ENCODE measurements around the gene DFFB. TPM values are rescaled to one million over a fixed set of nuclear protein-coding genes. Genes with fewer than 3 reads are reported as not detected.

The DFFB gene
- total and polyA plus RNA-seq, 2 of the 13 experiments (the other 11 are each of a cell fraction or from before 2014, with no cell fraction given), result 4.6 to 9.3 TPM

GRCh38 chr1:3895951-3896325 lies 38.7 kb downstream of the DFFB start:
- Histone ChIP-seq H3K36me3 (replicated peaks in 1 of 2; ENCODE audit: control insufficient read depth in 1 of 2, insufficient read depth in 2 of 2, low read length in 2 of 2) (peaks cover 9 to 23% of the 10 kb centered on the region in 2 experiments; a peak in 4 of 5 replicates), H3K27ac (ENCODE audit: extremely low read length, insufficient read depth, low read length) (no peak overlapping the region), H3K4me3 (replicated peaks in 1 of 3; ENCODE audit: insufficient read depth in 1 of 3, low read depth in 2 of 3, low read length in 3 of 3) (no peak overlapping the region), H3K27me3 (ENCODE audit: control insufficient read depth in 1 of 2, insufficient read depth in 2 of 2, low read length in 2 of 2) (no peaks in the 10 kb centered on the region; a peak in 1 of 5 replicates), H2AFZ (ENCODE audit: low read length) (no peak overlapping the region), H4K20me1 (ENCODE audit: insufficient read depth, low read length) (no peaks in the 10 kb centered on the region), H3K79me2 (ENCODE audit: insufficient read depth, low read length) (peaks cover 69% of the 10 kb centered on the region), H3K4me1 (ENCODE audit: insufficient read depth, low read length) (peaks cover 19% of the 10 kb centered on the region; the same call in 1 of the 2 replicates), H3K9me3 (ENCODE audit: low read length) (peaks cover 4% of the 10 kb centered on the region; the same call in 1 of the 2 replicates), H3K9ac (ENCODE audit: insufficient read depth, low read depth, low read length) (no peak overlapping the region), H3K4me2 (ENCODE audit: low read depth, low read length) (no peak overlapping the region)
- CTCF ChIA-PET (ENCODE audit: low intra/inter-chr PET ratio, low total read pairs), result no interaction called here
- ATAC-seq (no peak), DNase-seq (ENCODE audit: low spot score) (no peak), FAIRE-seq (no peak)
- TF ChIP-seq SCMH1 (CRISPR knock-in tag; IDR thresholded peaks at IDR 0.05; ENCODE audit: borderline replicate concordance) (no peak), BRF2 (CRISPR knock-in tag; IDR thresholded peaks at IDR 0.05) (no peak), ELF1 (CRISPR knock-in tag; IDR thresholded peaks at IDR 0.05) (no peak), IKZF1 (IDR thresholded peaks at IDR 0.05) (no peak), ARID4A (CRISPR knock-in tag; IDR thresholded peaks at IDR 0.05; ENCODE audit: borderline replicate concordance) (no peak), MIXL1 (CRISPR knock-in tag; IDR thresholded peaks at IDR 0.05) (no peak), NFIC (IDR thresholded peaks at IDR 0.05; ENCODE audit: low read length) (no peak), CERS6 (CRISPR knock-in tag; IDR thresholded peaks at IDR 0.05) (no peak), STAG1 (CRISPR knock-in tag; IDR thresholded peaks at IDR 0.05) (no peak), GFI1 (CRISPR knock-in tag; IDR thresholded peaks at IDR 0.05; ENCODE audit: borderline replicate concordance) (no peak), SAP130 (CRISPR knock-in tag; IDR thresholded peaks at IDR 0.05; ENCODE audit: low read depth) (no peak), ZNF7 (CRISPR knock-in tag; IDR thresholded peaks at IDR 0.05) (no peak), ZNF777 (CRISPR knock-in tag; IDR thresholded peaks at IDR 0.05) (no peak), PHF21A (CRISPR knock-in tag; IDR thresholded peaks at IDR 0.05) (no peak), BRD4 (CRISPR knock-in tag; IDR thresholded peaks at IDR 0.05) (no peak), ZNF670 (CRISPR knock-in tag; IDR thresholded peaks at IDR 0.05; ENCODE audit: borderline replicate concordance) (no peak)
- WGBS (ENCODE audit: low lambda C conversion rate), result 83% methylated on average over 2 of the region's 4 CpGs
- intact Hi-C loops (cut with micrococcal nuclease; ENCODE audit: unreplicated experiment) (no loop called here), in situ Hi-C loops (cut with HindIII; ENCODE audit: extremely low pct_ligation_motif_present, low pct_unique_long_range_greater_than_20kb) (no loop called here)
- no TSS peak for BruUV-seq (replicated peaks)
- POLR2A ChIA-PET, result no interaction called here

All from HepG2 (cell line).